B cell (primary cell): ENCODE data around the gene LIMK1. TPM values are rescaled to one million over a fixed set of nuclear protein-coding genes. Genes with fewer than 3 reads are reported as not detected.

ENCODE experiments used
- ATAC-seq: fragments of 200-7000 bp; cut with Tn5 transposase; one replicate; pipeline ENCODE4 v1.10.0; 2021; ENCODE audit warnings: low read depth, mild to moderate bottlenecking, moderate number of reproducible peaks, moderate library complexity
- CTCF ChIA-PET: fragments of 350-600 bp; sonication (Branson Sonifier 250); formaldehyde crosslinking; loops from one replicate; lab custom pipeline; 2021; ENCODE audit warnings: antibody characterized with exemption, inconsistent platforms; lab: Charles Lee
- POLR2A ChIA-PET: fragments of 350-600 bp; sonication (Branson Sonifier 250); formaldehyde crosslinking; loops from one replicate; lab custom pipeline; 2021; ENCODE audit warnings: antibody characterized with exemption; lab: Charles Lee
- DNase-seq: peaks from one replicate; pipeline ENCODE4 v3.0.0; 2013
- H2AFZ ChIP-seq: 2 replicates; pipeline ENCODE4 v1.6.1; 2012; ENCODE audit warnings: mild to moderate bottlenecking, low read depth, low read length; ENCODE audit not compliant: insufficient read depth, poor library complexity, severe bottlenecking
- H3K27ac ChIP-seq, 2 donors: 1 replicate in 1 of 2; 2 replicates in 1 of 2; pipeline ENCODE4 v1.5.1; 2012 to 2013; ENCODE audit warnings: low read length in 2 of 2, mild to moderate bottlenecking in 2 of 2, moderate library complexity in 1 of 2
- H3K27me3 ChIP-seq, 4 experiments: fragments of 200-600 bp in 1 of 4; sonication (generic) in 1 of 4; replicated peaks in 1 of 4; 1 replicate in 2 of 4; 2 replicates in 2 of 4; pipeline versions ENCODE4 v1.6.1 to v1.7.0; 2013 to 2016; ENCODE audit warnings: low read length in 3 of 4, mild to moderate bottlenecking in 2 of 4, mixed read lengths in 1 of 4, moderate library complexity in 1 of 4; ENCODE audit not compliant: insufficient read depth in 4 of 4, control insufficient read depth in 3 of 4; ENCODE audit errors: control extremely low read depth in 1 of 4
- H3K36me3 ChIP-seq, 2 experiments: replicated peaks in 1 of 2; 1 replicate in 1 of 2; 2 replicates in 1 of 2; pipeline versions ENCODE4 v1.6.1 to v1.7.1; 2013; ENCODE audit warnings: low read length in 1 of 2; ENCODE audit not compliant: insufficient read depth in 2 of 2, control insufficient read depth in 1 of 2; ENCODE audit errors: control extremely low read depth in 1 of 2, extremely low read depth in 1 of 2
- H3K4me1 ChIP-seq, 2 donors: fragments of 200-600 bp in 1 of 2; sonication (generic) in 1 of 2; 1 replicate in 1 of 2; 2 replicates in 1 of 2; pipeline versions ENCODE4 v1.5.1 to v1.6.1; 2013 to 2017; ENCODE audit warnings: low read length in 2 of 2; ENCODE audit not compliant: control insufficient read depth in 2 of 2, insufficient read depth in 2 of 2
- H3K4me2 ChIP-seq: replicated peaks from 2 replicates; pipeline ENCODE3; 2012; ENCODE audit warnings: mild to moderate bottlenecking, low read depth, low read length; ENCODE audit not compliant: poor library complexity, severe bottlenecking
- H3K4me3 ChIP-seq, 5 experiments: fragments of 200-600 bp in 1 of 5; sonication (generic) in 1 of 5; 1 replicate in 3 of 5; 2 replicates in 2 of 5; pipeline versions ENCODE4 v1.5.1 to v1.7.0; 2011 to 2016; ENCODE audit warnings: low read length in 4 of 5, mild to moderate bottlenecking in 4 of 5, low read depth in 2 of 5, control low read depth in 1 of 5, moderate library complexity in 1 of 5; ENCODE audit not compliant: insufficient read depth in 1 of 5; ENCODE audit errors: control extremely low read depth in 1 of 5, extremely low read depth in 1 of 5
- H3K79me2 ChIP-seq: fragments of 200-600 bp; sonication (generic); one replicate; pipeline ENCODE4 v1.6.0; 2016; ENCODE audit warnings: low read length; ENCODE audit not compliant: control insufficient read depth, insufficient read depth
- H3K9ac ChIP-seq: fragments of 200-600 bp; sonication (generic); 2 replicates; pipeline ENCODE4 v1.6.1; 2017; ENCODE audit warnings: mild to moderate bottlenecking, low read length, moderate library complexity
- H3K9me3 ChIP-seq, 3 donors: one replicate each; pipeline versions ENCODE4 v1.6.1 to v1.7.1; 2013; ENCODE audit warnings: low read length in 2 of 3; ENCODE audit not compliant: control insufficient read depth in 2 of 3, insufficient read depth in 1 of 3; ENCODE audit errors: control extremely low read depth in 1 of 3
- H4K20me1 ChIP-seq: 2 replicates; pipeline ENCODE4 v1.6.0; 2012; ENCODE audit warnings: mild to moderate bottlenecking, low read length; ENCODE audit not compliant: insufficient read depth, control insufficient read depth, poor library complexity, severe bottlenecking
- H3K27ac Mint-ChIP-seq: one replicate; pipeline ENCODE4 v1.8.0; 2021; ENCODE audit warnings: mixed read lengths
- H3K27me3 Mint-ChIP-seq: one replicate; pipeline ENCODE4 v1.8.0; 2021; ENCODE audit warnings: mixed read lengths
- H3K4me1 Mint-ChIP-seq: one replicate; pipeline ENCODE4 v1.8.0; 2021; ENCODE audit warnings: mixed read lengths
- H3K4me3 Mint-ChIP-seq: one replicate; pipeline ENCODE4 v1.8.0; 2021; ENCODE audit warnings: mixed read lengths
- H3K9me3 Mint-ChIP-seq: one replicate; pipeline ENCODE4 v1.8.0; 2022; ENCODE audit warnings: mixed read lengths; ENCODE audit not compliant: insufficient read depth
- CTCF ChIP-seq: fragments of 200-600 bp; IDR thresholded peaks from one replicate; pipeline ENCODE4 v1.8.0; 2022; ENCODE audit warnings: antibody characterized with exemption, mild to moderate bottlenecking
- EZH2 ChIP-seq: IDR thresholded peaks from 2 replicates; pipeline ENCODE4 v1.6.1; 2012; ENCODE audit warnings: borderline replicate concordance, low read depth, mild to moderate bottlenecking, moderate library complexity, low read length; ENCODE audit not compliant: insufficient read depth, poor library complexity, severe bottlenecking
- WGBS: methylation state at CpG from one replicate; pipeline ENCODE4 v1.1.5; 2013; ENCODE audit warnings: missing lambda C conversion rate; ENCODE audit not compliant: insufficient coverage; 5-methylcytosine and 5-hydroxymethylcytosine counted together
- intact Hi-C: fragments of 100-400 bp; cut with micrococcal nuclease; formaldehyde crosslinking; loops from one replicate; pipeline ENCODE4 v1.10.0; 2022
- polyA plus RNA-seq: library from polyadenylated mRNA; depleted of rRNA; stranded (reverse); fragments of >200 nt; gene quantifications from 2 replicates; pipeline ENCODE4 v1.2.3, GENCODE V29; 2012
- total RNA-seq, 2 donors: library from RNA; stranded (reverse); fragments of 120-200 nt in 1 of 2; gene quantifications; 1 replicate in 1 of 2; 2 replicates in 1 of 2; pipeline versions ENCODE4 v1.2.3 to v1.2.4, GENCODE V29; 2013 to 2022

LIMK1 gene
- total and polyA plus RNA-seq, 2 donors (not counting 1 experiment from before 2014, with no cell fraction given): 38.7 to 70.8 TPM

GRCh38 chr7:74094224-74095101 lies 10.9 kb downstream of the LIMK1 start:
- Histone ChIP-seq H2AFZ (peak overlapping the region; percentile 79), H3K4me2 (peak overlapping the region; percentile 90), H3K27me3 (no peaks in the 10 kb centered on the region), H3K27ac (peak overlapping the region; percentile 81 to 82), H3K79me2 (peaks cover 24% of the 10 kb centered on the region), H3K36me3 (peaks cover 0 to 24% of the 10 kb centered on the region in 2 experiments), H3K9me3 (no peaks in the 10 kb centered on the region), H3K4me1 (peaks cover 26 to 35% of the 10 kb centered on the region in 2 donors), H3K4me3 (peak overlapping the region; percentile 40 to 71 (median 56)), H4K20me1 (no peaks in the 10 kb centered on the region), H3K9ac (peak overlapping the region; percentile 72)
- peak overlapping the region; percentile 82 for H3K4me3 Mint-ChIP-seq
- no peak for TF ChIP-seq EZH2
- no peak for TF ChIP-seq CTCF
- no peaks in the 10 kb centered on the region for H3K9me3 Mint-ChIP-seq
- DNase-seq: peak; percentile 73
- H3K4me1 Mint-ChIP-seq: peaks cover 40% of the 10 kb centered on the region
- POLR2A ChIA-PET: interaction anchor here (0.5 to 4.1 kb wide), 4 partner anchors 9 to 361 kb away, joined by 3 to 27 read pairs (median 4); partner anchors contain the start of gene LIMK1
- H3K27me3 Mint-ChIP-seq: no peaks in the 10 kb centered on the region
- intact Hi-C loops: no loop called here
- ATAC-seq: peak; percentile 66
- peak overlapping the region; percentile 95 for H3K27ac Mint-ChIP-seq
- 1% methylated on average over 27 of the region's 32 CpGs for WGBS
- CTCF ChIA-PET: interaction anchor here (1.0 to 1.4 kb wide), 2 partner anchors 25 to 306 kb away, joined by 3 read pairs; no protein-coding TSS in a partner anchor

GRCh38 chr7:74095135-74095534 lies 11.5 kb downstream of the LIMK1 start:
- no CpG with 5 or more reads among the region's 6 CpGs for WGBS
- H3K4me2 ChIP-seq: peak overlapping the region; percentile 90
- POLR2A ChIA-PET: interaction anchor here (4.1 kb wide), 1 partner anchor 11 kb away, joined by 27 read pairs; the partner anchor contains the start of gene LIMK1
- H3K36me3 ChIP-seq: peaks cover 0 to 29% of the 10 kb centered on the region in 2 experiments
- ATAC-seq (no peak), DNase-seq (no peak)
- peak overlapping the region; percentile 40 to 71 (median 56) for H3K4me3 ChIP-seq
- CTCF ChIA-PET: no interaction called here
- peak overlapping the region; percentile 95 for H3K27ac Mint-ChIP-seq
- no peaks in the 10 kb centered on the region for H3K27me3 Mint-ChIP-seq
- H3K4me3 Mint-ChIP-seq: peak overlapping the region; percentile 82
- peaks cover 24% of the 10 kb centered on the region for H3K79me2 ChIP-seq
- no peaks in the 10 kb centered on the region for H3K27me3 ChIP-seq
- H3K9me3 Mint-ChIP-seq: no peaks in the 10 kb centered on the region
- no peaks in the 10 kb centered on the region for H4K20me1 ChIP-seq
- peak overlapping the region; percentile 79 for H2AFZ ChIP-seq
- no peaks in the 10 kb centered on the region for H3K9me3 ChIP-seq
- H3K9ac ChIP-seq: peak overlapping the region; percentile 72
- peak overlapping the region; percentile 81 to 82 for H3K27ac ChIP-seq
- H3K4me1 ChIP-seq: peaks cover 31 to 42% of the 10 kb centered on the region in 2 donors
- no peak for TF ChIP-seq CTCF
- TF ChIP-seq EZH2: no peak
- peaks cover 46% of the 10 kb centered on the region for H3K4me1 Mint-ChIP-seq
- intact Hi-C loops: no loop called here
